Measurements from ENCODE around the gene VSIG2.

Gene VSIG2

GRCh38 chr11:124736736-124737135, 15.3 kb downstream of the VSIG2 start:
- DNase-seq (ENCODE audit: low spot score) = no peak
- in situ Hi-C loops (cut with MboI; ENCODE audit: low pct_unique_long_range_greater_than_20kb, low sequenced_read_pairs, unreplicated experiment) = no loop called here
- TF ChIP-seq, protein P1, sequence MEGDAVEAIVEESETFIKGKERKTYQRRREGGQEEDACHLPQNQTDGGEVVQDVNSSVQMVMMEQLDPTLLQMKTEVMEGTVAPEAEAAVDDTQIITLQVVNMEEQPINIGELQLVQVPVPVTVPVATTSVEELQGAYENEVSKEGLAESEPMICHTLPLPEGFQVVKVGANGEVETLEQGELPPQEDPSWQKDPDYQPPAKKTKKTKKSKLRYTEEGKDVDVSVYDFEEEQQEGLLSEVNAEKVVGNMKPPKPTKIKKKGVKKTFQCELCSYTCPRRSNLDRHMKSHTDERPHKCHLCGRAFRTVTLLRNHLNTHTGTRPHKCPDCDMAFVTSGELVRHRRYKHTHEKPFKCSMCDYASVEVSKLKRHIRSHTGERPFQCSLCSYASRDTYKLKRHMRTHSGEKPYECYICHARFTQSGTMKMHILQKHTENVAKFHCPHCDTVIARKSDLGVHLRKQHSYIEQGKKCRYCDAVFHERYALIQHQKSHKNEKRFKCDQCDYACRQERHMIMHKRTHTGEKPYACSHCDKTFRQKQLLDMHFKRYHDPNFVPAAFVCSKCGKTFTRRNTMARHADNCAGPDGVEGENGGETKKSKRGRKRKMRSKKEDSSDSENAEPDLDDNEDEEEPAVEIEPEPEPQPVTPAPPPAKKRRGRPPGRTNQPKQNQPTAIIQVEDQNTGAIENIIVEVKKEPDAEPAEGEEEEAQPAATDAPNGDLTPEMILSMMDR (IDR thresholded peaks at IDR 0.05; ENCODE audit: extremely low read depth, insufficient read depth, missing control alignments) = no peak

DNA sequence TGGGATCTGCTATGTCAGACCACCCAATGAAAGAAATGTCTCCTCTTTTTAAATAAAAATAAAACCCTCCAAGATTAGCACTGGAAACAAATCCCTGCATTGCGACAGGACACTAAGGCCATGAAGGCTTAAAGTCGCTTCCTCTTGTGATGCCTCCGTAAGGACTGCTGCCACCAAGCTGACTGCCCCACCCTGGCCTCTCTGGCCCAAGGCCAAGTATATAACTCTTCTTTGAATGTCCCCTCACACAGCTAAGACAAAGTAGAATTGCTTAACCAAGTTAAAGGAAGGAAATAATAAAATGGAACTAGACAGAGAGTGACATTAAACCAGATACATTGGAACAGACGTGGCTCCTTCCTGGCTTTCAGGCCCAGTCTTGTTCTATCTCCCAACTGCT, 19.8 kb downstream of the VSIG2 start:
- in situ Hi-C loops (cut with MboI; ENCODE audit: low pct_unique_long_range_greater_than_20kb, low sequenced_read_pairs, unreplicated experiment) = no loop called here
- TF ChIP-seq, protein P1 (IDR thresholded peaks at IDR 0.05; ENCODE audit: extremely low read depth, insufficient read depth, missing control alignments) = no peak
- DNase-seq (ENCODE audit: low spot score) = no peak

- in situ Hi-C loops (cut with MboI; ENCODE audit: low pct_unique_long_range_greater_than_20kb, low sequenced_read_pairs, unreplicated experiment) = no loop called here
- TF ChIP-seq, protein P1 (IDR thresholded peaks at IDR 0.05; ENCODE audit: extremely low read depth, insufficient read depth, missing control alignments) = no peak
- no peak for DNase-seq (ENCODE audit: low spot score)
Observed at GRCh38 chr11:124729571-124729970, 22.5 kb downstream of the VSIG2 start.

- TF ChIP-seq, protein P1 (IDR thresholded peaks at IDR 0.05; ENCODE audit: extremely low read depth, insufficient read depth, missing control alignments) = no peak
- in situ Hi-C loops (cut with MboI; ENCODE audit: low pct_unique_long_range_greater_than_20kb, low sequenced_read_pairs, unreplicated experiment) = no loop called here
- no peak for DNase-seq (ENCODE audit: low spot score)
Observed at GRCh38 chr11:124728134-124728533, 23.9 kb downstream of the VSIG2 start.

GRCh38 chr11:124727474-124727873, 24.6 kb downstream of the VSIG2 start:
- in situ Hi-C loops (cut with MboI; ENCODE audit: low pct_unique_long_range_greater_than_20kb, low sequenced_read_pairs, unreplicated experiment) = no loop called here
- TF ChIP-seq, protein P1 (IDR thresholded peaks at IDR 0.05; ENCODE audit: extremely low read depth, insufficient read depth, missing control alignments) = no peak

DNA sequence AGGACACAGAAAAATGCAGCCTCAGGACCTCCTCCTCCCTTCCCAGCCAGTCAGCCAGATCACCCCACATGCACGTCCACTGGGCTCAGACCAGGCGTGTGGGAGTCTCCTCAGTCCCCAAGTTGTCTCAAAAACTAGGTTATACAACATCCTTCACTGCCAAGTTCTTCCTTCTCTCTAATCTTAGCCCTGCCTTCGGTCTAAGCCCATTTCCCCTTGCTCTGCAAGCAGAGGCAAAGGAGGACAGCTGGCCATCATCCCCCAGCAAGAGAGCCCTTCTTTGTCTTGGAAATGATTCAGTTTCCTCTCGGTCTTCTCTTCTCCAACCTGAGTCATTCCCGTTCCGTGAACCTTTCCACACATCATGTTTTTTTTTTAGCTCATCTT, 26.3 kb downstream of the VSIG2 start:
- in situ Hi-C loops (cut with MboI; ENCODE audit: low pct_unique_long_range_greater_than_20kb, low sequenced_read_pairs, unreplicated experiment) = no loop called here
- TF ChIP-seq, protein P1 (IDR thresholded peaks at IDR 0.05; ENCODE audit: extremely low read depth, insufficient read depth, missing control alignments) = no peak
- DNase-seq (ENCODE audit: low spot score) = no peak

More at GRCh38 chr11:124727474-124727873, 24.6 kb downstream of the VSIG2 start:
- no peak for DNase-seq (ENCODE audit: low spot score)
